Measurements from ENCODE around the gene SPON2. TPM values are rescaled to one million over a fixed set of nuclear protein-coding genes. Genes with fewer than 3 reads are reported as not detected.

SPON2 gene
- total and polyA plus RNA-seq, 2 of the 4 experiments (the other 2 are of a cell fraction): 21.1 to 177 TPM

DNA sequence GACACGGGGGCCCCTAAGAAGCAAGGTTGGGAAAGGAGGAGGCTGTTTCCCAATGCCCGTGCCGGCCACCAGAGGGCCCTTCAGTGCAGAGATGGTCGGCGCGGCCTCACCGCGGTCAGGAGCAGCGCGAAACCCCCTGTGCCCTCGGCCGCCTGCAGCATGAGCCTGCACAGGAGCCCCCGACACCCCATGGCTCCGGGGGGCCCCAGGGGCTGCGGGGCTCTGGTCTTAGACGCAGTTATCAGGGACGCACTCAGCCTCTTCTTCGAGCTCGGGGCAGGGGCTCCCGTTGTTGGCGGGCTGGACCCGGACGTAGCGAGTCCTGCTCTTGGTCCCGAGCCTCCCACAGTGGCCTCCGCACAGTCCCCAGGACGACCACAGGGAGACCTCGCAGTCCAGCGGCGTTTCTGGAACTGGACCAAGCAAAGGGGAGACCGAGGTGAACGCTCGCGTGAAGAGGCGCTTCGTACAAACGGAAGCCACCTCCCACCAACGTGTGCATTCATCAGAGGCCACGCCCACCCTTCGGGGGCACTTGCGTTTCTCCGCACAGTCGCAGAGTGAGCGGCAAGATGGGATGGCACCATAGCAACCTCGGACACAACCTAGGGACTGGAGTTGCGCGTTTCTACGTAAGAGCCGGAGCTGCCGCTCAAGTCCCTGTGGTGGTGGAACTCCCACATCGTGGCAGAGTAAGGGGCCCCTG lies 5.0 kb downstream of the SPON2 start (continued):
- TF ChIP-seq, protein P1, sequence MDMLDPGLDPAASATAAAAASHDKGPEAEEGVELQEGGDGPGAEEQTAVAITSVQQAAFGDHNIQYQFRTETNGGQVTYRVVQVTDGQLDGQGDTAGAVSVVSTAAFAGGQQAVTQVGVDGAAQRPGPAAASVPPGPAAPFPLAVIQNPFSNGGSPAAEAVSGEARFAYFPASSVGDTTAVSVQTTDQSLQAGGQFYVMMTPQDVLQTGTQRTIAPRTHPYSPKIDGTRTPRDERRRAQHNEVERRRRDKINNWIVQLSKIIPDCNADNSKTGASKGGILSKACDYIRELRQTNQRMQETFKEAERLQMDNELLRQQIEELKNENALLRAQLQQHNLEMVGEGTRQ (IDR thresholded peaks at IDR 0.05; ENCODE audit: low read depth, low read length): no peak
- no peak for TF ChIP-seq POLR2A (IDR thresholded peaks at IDR 0.05; ENCODE audit: low read depth, low read length)

All from IMR-90 (cell line).